WTC11 (cell line): ENCODE results near the gene DRG2.

Experiments used
- TF ChIP-seq, protein P1 (sequence below): sonication (generic); formaldehyde crosslinking; IDR thresholded peaks from 2 replicates; pipeline ENCODE4 v1.8.0; 2022; ENCODE audit warnings: mild to moderate bottlenecking, missing genetic modification reagents
- TF ChIP-seq, protein P2 (sequence below): sonication (generic); formaldehyde crosslinking; IDR thresholded peaks from 2 replicates; pipeline ENCODE4 v1.8.1; 2023; ENCODE audit warnings: mild to moderate bottlenecking, missing genetic modification reagents, borderline replicate concordance

DNA sequence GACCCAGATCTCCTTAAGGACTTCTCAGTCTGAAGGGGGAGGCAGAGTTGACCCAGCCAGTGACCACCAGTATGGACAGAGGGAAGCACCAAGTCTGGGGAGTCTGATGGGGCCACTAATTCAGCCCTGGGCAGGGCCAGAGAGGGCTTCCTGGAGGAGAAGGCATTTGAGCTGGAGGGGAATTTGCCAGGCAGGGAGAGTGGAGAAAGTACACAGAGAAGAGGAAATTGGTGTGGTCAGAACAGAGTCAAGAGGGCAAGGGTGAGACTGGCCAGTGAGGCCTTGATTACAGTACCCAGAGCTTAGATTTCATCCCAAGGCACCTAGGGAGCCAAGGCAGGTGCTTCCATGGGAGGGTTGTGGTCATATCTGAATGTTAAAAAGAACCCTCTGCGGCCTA is 57.1 kb downstream of the DRG2 start:
- TF ChIP-seq, protein P1, sequence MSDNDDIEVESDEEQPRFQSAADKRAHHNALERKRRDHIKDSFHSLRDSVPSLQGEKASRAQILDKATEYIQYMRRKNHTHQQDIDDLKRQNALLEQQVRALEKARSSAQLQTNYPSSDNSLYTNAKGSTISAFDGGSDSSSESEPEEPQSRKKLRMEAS (CRISPR knock-in tag) = no peak
- TF ChIP-seq, protein P2, sequence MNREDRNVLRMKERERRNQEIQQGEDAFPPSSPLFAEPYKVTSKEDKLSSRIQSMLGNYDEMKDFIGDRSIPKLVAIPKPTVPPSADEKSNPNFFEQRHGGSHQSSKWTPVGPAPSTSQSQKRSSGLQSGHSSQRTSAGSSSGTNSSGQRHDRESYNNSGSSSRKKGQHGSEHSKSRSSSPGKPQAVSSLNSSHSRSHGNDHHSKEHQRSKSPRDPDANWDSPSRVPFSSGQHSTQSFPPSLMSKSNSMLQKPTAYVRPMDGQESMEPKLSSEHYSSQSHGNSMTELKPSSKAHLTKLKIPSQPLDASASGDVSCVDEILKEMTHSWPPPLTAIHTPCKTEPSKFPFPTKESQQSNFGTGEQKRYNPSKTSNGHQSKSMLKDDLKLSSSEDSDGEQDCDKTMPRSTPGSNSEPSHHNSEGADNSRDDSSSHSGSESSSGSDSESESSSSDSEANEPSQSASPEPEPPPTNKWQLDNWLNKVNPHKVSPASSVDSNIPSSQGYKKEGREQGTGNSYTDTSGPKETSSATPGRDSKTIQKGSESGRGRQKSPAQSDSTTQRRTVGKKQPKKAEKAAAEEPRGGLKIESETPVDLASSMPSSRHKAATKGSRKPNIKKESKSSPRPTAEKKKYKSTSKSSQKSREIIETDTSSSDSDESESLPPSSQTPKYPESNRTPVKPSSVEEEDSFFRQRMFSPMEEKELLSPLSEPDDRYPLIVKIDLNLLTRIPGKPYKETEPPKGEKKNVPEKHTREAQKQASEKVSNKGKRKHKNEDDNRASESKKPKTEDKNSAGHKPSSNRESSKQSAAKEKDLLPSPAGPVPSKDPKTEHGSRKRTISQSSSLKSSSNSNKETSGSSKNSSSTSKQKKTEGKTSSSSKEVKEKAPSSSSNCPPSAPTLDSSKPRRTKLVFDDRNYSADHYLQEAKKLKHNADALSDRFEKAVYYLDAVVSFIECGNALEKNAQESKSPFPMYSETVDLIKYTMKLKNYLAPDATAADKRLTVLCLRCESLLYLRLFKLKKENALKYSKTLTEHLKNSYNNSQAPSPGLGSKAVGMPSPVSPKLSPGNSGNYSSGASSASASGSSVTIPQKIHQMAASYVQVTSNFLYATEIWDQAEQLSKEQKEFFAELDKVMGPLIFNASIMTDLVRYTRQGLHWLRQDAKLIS (CRISPR knock-in tag) = no peak
